GM12865 (cell line): ENCODE data around the gene SLC9A9.

Experiments
- DNase-seq: peaks from one replicate; pipeline ENCODE4 v3.0.0; 2010; ENCODE audit warnings: low read depth
- H3K4me3 ChIP-seq: 2 replicates; pipeline ENCODE4 v1.5.1; 2011; ENCODE audit warnings: mild to moderate bottlenecking, low read depth, low read length, control low read depth
- CTCF ChIP-seq: IDR thresholded peaks from 2 replicates; pipeline ENCODE4 v1.5.1; 2011; ENCODE audit warnings: low read length, control low read depth, low read depth, inconsistent platforms; ENCODE audit not compliant: insufficient read depth; ENCODE audit errors: missing control alignments

SLC9A9 gene

GRCh38 chr3:143750841-143751240, 97.4 kb downstream of the SLC9A9 start:
- no peak for TF ChIP-seq CTCF
- DNase-seq, result no peak
- H3K4me3 ChIP-seq, result no peak overlapping the region

GRCh38 chr3:143749926-143750325, 98.3 kb downstream of the SLC9A9 start:
- no peak overlapping the region for H3K4me3 ChIP-seq
- no peak for DNase-seq
- no peak for TF ChIP-seq CTCF

GRCh38 chr3:143737065-143737464, 111.2 kb downstream of the SLC9A9 start:
- no peak for TF ChIP-seq CTCF
- no peak for DNase-seq
- no peak overlapping the region for H3K4me3 ChIP-seq

GRCh38 chr3:143736205-143736997, 111.9 kb downstream of the SLC9A9 start:
- H3K4me3 ChIP-seq, result no peak overlapping the region
- DNase-seq, result no peak
- TF ChIP-seq CTCF, result no peak

- no peak overlapping the region for H3K4me3 ChIP-seq
- no peak for DNase-seq
- no peak for TF ChIP-seq CTCF
Observed at GRCh38 chr3:143731776-143732175, 116.5 kb downstream of the SLC9A9 start.

GRCh38 chr3:143731320-143731719, 116.9 kb downstream of the SLC9A9 start:
- H3K4me3 ChIP-seq, result no peak overlapping the region
- DNase-seq, result no peak
- no peak for TF ChIP-seq CTCF

GRCh38 chr3:143727391-143727790, 120.9 kb downstream of the SLC9A9 start:
- H3K4me3 ChIP-seq, result no peak overlapping the region
- no peak for TF ChIP-seq CTCF
- no peak for DNase-seq
